Neural crest cell (in vitro differentiated cells): ENCODE results near the gene ANKRD40CL. TPM values are rescaled to one million over a fixed set of nuclear protein-coding genes. Genes with fewer than 3 reads are reported as not detected.

Experiments
- DNase-seq: peaks from one replicate; pipeline ENCODE4 v3.0.0; 2021; ENCODE audit warnings: low read depth, mixed read lengths, low spot score
- H3K27ac Mint-ChIP-seq: one replicate; pipeline ENCODE4 v1.8.0; 2021; ENCODE audit warnings: mild to moderate bottlenecking, mixed read lengths; ENCODE audit not compliant: unreplicated experiment
- H3K27me3 Mint-ChIP-seq: 2 replicates; pipeline ENCODE4 v1.8.0; 2021; ENCODE audit warnings: low read depth, mild to moderate bottlenecking, mixed read lengths
- H3K36me3 Mint-ChIP-seq: 2 replicates; pipeline ENCODE4 v1.8.0; 2021; ENCODE audit warnings: low read depth, mild to moderate bottlenecking, mixed read lengths
- H3K4me1 Mint-ChIP-seq: 2 replicates; pipeline ENCODE4 v1.8.0; 2021; ENCODE audit warnings: mixed read lengths
- H3K4me3 Mint-ChIP-seq: one replicate; pipeline ENCODE4 v1.8.0; 2021; ENCODE audit warnings: mild to moderate bottlenecking, mixed read lengths
- H3K9me3 Mint-ChIP-seq: 2 replicates; pipeline ENCODE4 v1.8.0; 2021; ENCODE audit warnings: mixed read lengths
- total RNA-seq: library from RNA; stranded (reverse); gene quantifications from 2 replicates; pipeline ENCODE4 v1.2.1, GENCODE V29; 2021
- TF ChIP-seq, protein P1 (sequence below): fragments of 200-600 bp; sonication (generic); conservative IDR thresholded peaks from 2 replicates; pipeline ENCODE4 v1.5.0; 2021; ENCODE audit warnings: antibody characterized with exemption, mild to moderate bottlenecking

The ANKRD40CL gene
- total RNA-seq, 1 donor from 2014 or later = not detected

- TF ChIP-seq, protein P1, sequence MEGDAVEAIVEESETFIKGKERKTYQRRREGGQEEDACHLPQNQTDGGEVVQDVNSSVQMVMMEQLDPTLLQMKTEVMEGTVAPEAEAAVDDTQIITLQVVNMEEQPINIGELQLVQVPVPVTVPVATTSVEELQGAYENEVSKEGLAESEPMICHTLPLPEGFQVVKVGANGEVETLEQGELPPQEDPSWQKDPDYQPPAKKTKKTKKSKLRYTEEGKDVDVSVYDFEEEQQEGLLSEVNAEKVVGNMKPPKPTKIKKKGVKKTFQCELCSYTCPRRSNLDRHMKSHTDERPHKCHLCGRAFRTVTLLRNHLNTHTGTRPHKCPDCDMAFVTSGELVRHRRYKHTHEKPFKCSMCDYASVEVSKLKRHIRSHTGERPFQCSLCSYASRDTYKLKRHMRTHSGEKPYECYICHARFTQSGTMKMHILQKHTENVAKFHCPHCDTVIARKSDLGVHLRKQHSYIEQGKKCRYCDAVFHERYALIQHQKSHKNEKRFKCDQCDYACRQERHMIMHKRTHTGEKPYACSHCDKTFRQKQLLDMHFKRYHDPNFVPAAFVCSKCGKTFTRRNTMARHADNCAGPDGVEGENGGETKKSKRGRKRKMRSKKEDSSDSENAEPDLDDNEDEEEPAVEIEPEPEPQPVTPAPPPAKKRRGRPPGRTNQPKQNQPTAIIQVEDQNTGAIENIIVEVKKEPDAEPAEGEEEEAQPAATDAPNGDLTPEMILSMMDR = no peak
- H3K27me3 Mint-ChIP-seq = no peaks in the 10 kb centered on the region
- no peak overlapping the region for H3K27ac Mint-ChIP-seq
- peaks cover 6% of the 10 kb centered on the region for H3K4me1 Mint-ChIP-seq
- H3K4me3 Mint-ChIP-seq = no peak overlapping the region
- DNase-seq = no peak
- H3K36me3 Mint-ChIP-seq = no peaks in the 10 kb centered on the region
- no peaks in the 10 kb centered on the region for H3K9me3 Mint-ChIP-seq
These were observed 12.5 kb upstream of the ANKRD40CL start for GRCh38 chr17:50779747-50780353.

GRCh38 chr17:50778988-50779387 is 11.7 kb upstream of the ANKRD40CL start:
- H3K27ac Mint-ChIP-seq = no peak overlapping the region
- H3K4me3 Mint-ChIP-seq = no peak overlapping the region
- no peaks in the 10 kb centered on the region for H3K9me3 Mint-ChIP-seq
- H3K36me3 Mint-ChIP-seq = no peaks in the 10 kb centered on the region
- H3K4me1 Mint-ChIP-seq = peaks cover 6% of the 10 kb centered on the region
- DNase-seq = no peak
- TF ChIP-seq, protein P1 = no peak
- H3K27me3 Mint-ChIP-seq = no peaks in the 10 kb centered on the region

GRCh38 chr17:50778471-50778870 is 11.2 kb upstream of the ANKRD40CL start:
- DNase-seq = no peak
- H3K9me3 Mint-ChIP-seq = no peaks in the 10 kb centered on the region
- H3K27ac Mint-ChIP-seq = no peak overlapping the region
- H3K36me3 Mint-ChIP-seq = no peaks in the 10 kb centered on the region
- H3K4me3 Mint-ChIP-seq = no peak overlapping the region
- H3K27me3 Mint-ChIP-seq = no peaks in the 10 kb centered on the region
- peaks cover 6% of the 10 kb centered on the region for H3K4me1 Mint-ChIP-seq
- TF ChIP-seq, protein P1 = no peak

DNA sequence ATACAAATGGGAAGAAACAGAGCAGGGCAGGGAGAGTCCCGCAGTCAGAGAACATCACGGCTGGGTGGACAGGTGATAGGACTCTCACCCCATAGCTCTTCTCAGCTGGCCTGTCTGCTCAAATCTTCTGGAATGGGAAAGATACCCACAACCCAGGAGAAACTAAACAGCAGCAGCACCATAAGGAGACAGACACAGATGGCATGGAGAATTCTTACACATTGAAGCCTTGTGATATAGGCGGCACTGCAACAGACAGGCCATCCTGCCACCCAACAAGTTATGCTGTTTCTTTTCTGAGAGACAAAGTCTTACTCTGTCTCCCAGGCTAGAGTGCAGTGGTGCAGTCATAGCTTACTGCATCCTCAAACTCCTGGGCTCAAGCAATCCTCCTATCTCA is 8.6 kb upstream of the ANKRD40CL start:
- H3K4me1 Mint-ChIP-seq = peaks cover 6% of the 10 kb centered on the region
- no peak overlapping the region for H3K27ac Mint-ChIP-seq
- no peak for DNase-seq
- no peaks in the 10 kb centered on the region for H3K9me3 Mint-ChIP-seq
- no peaks in the 10 kb centered on the region for H3K27me3 Mint-ChIP-seq
- TF ChIP-seq, protein P1 = no peak
- H3K36me3 Mint-ChIP-seq = no peaks in the 10 kb centered on the region
- H3K4me3 Mint-ChIP-seq = no peak overlapping the region

DNA sequence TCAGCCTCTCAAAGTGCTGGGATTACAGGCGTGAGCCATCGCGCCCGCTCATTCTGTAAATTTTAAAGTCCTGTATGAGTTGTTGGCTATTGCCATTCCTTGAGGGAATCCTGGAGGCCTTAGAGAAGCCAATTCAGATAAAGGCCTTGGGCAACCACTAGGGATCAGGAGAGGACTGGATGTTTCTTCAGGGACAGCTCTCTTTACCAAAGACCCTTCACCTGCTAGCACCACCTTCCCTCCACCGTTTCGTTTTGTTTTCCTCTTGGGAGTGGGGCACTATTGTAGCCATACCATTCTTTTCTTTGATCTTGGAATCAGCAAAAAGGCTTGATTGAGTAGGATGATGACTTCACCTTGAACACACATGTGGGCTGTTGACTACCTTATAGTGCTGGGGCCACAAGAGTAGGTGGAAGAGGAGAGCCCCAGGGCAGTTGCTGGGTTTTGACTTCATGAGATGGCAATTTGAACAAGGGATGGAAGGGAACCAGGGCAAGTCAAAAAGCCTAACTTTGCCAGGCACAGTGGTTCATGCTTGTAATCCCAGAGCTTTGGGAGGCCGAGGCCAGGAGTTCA is 7.0 kb upstream of the ANKRD40CL start:
- DNase-seq = no peak
- Mint-ChIP-seq H3K27ac (no peak overlapping the region), H3K4me3 (no peak overlapping the region)

More for the DNA sequence above, 7.0 kb upstream of the ANKRD40CL start:
- TF ChIP-seq, protein P1 = no peak
- no peaks in the 10 kb centered on the region for H3K36me3 Mint-ChIP-seq
- no peaks in the 10 kb centered on the region for H3K27me3 Mint-ChIP-seq
- H3K9me3 Mint-ChIP-seq = no peaks in the 10 kb centered on the region
- H3K4me1 Mint-ChIP-seq = peaks cover 6% of the 10 kb centered on the region
